Tibial nerve (tissue), 4 donors: ENCODE data around the gene TDRD6.

Source experiments
- CTCF ChIP-seq, 5 experiments: fragments of 200-600 bp in 3 of 5; fragments of 450-650 bp in 2 of 5; sonication (generic) in 3 of 5; IDR thresholded peaks; one replicate each; pipeline ENCODE4 v1.5.1; 2016 to 2019; ENCODE audit warnings: antibody characterized with exemption in 5 of 5, mild to moderate bottlenecking in 3 of 5, moderate library complexity in 2 of 5
- EP300 ChIP-seq, 2 donors: sonication (generic); formaldehyde crosslinking; IDR thresholded peaks; one replicate each; pipeline ENCODE4 v1.6.1; 2017; ENCODE audit warnings: antibody characterized with exemption in 2 of 2, mild to moderate bottlenecking in 1 of 2
- POLR2A ChIP-seq, 2 donors: fragments of 450-650 bp; IDR thresholded peaks; one replicate each; pipeline ENCODE4 v1.6.1; 2017; ENCODE audit warnings: antibody characterized with exemption in 2 of 2, mild to moderate bottlenecking in 2 of 2, moderate library complexity in 2 of 2

- TF ChIP-seq POLR2A (IDR thresholded peaks at IDR 0.05) (no peak), CTCF (IDR thresholded peaks at IDR 0.05) (no peak), EP300 (IDR thresholded peaks at IDR 0.05) (no peak)
These were observed 42.2 kb downstream of the TDRD6 start for GRCh38 chr6:46729787-46730326.
